Ectodermal cell (in vitro differentiated cells): ENCODE measurements around the gene ATXN3.
"Not testable (repeated sequence)": the region's sequence is repeated elsewhere in the genome, so short reads cannot be mapped to it uniquely, and the experiment has no call there.

Source experiments
- H3K27ac ChIP-seq: 2 replicates; pipeline ENCODE4 v1.7.0; 2013; ENCODE audit warnings: mild to moderate bottlenecking, low read depth, low read length; ENCODE audit not compliant: insufficient read depth, poor library complexity, severe bottlenecking
- H3K27me3 ChIP-seq: 2 replicates; pipeline ENCODE4 v1.7.0; 2013; ENCODE audit warnings: mild to moderate bottlenecking, low read length; ENCODE audit not compliant: insufficient read depth, control insufficient read depth, poor library complexity, severe bottlenecking
- H3K36me3 ChIP-seq: one replicate; pipeline ENCODE4 v1.7.0; 2013; ENCODE audit warnings: low read length; ENCODE audit not compliant: control insufficient read depth, insufficient read depth
- H3K4me1 ChIP-seq: one replicate; pipeline ENCODE4 v1.7.0; 2013; ENCODE audit warnings: low read length; ENCODE audit not compliant: control insufficient read depth, insufficient read depth
- H3K4me3 ChIP-seq: 2 replicates; pipeline ENCODE4 v1.7.0; 2013; ENCODE audit warnings: low read depth, low read length, control low read depth; ENCODE audit not compliant: insufficient read depth
- H3K9me3 ChIP-seq: 2 replicates; pipeline ENCODE4 v1.7.0; 2013; ENCODE audit warnings: mild to moderate bottlenecking, low read length, moderate library complexity; ENCODE audit not compliant: control insufficient read depth
- whole genome bisulfite sequencing, 2 experiments: methylation state at CpG; one replicate each; pipeline ENCODE4 v1.1.7; 2013; ENCODE audit warnings: missing lambda C conversion rate in 2 of 2; 5-methylcytosine and 5-hydroxymethylcytosine counted together

Gene ATXN3

GRCh38 chr14:92088494-92088893 lies 17.9 kb downstream of the ATXN3 start:
- 97 to 98% methylated on average over 5 of the region's 5 CpGs for WGBS, 2 experiments
- Histone ChIP-seq H3K27ac (no peak overlapping the region), H3K27me3 (no peaks in the 10 kb centered on the region), H3K4me1 (no peaks in the 10 kb centered on the region), H3K4me3 (no peak overlapping the region), H3K9me3 (no peaks in the 10 kb centered on the region), H3K36me3 (peaks cover 11% of the 10 kb centered on the region)

DNA sequence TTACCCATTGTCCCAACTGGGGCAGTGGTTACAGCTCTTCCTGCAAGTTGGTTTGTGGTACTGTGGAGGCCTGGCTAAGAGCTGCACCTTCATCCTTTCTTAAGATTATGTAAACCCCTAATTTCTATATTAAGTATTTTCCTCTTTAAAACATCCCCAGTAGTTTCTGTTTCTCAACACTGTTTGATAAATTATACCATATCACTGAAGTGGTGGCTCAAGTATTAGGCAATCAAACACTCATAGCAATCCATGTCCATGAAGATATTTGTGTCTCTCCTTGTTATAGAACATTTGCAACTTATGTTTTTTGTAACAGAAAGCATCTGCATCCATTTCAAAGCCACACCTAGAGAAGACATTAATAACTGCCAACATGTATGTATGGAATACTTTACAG lies 31.8 kb downstream of the ATXN3 start:
- no peak overlapping the region for H3K4me3 ChIP-seq

DNA sequence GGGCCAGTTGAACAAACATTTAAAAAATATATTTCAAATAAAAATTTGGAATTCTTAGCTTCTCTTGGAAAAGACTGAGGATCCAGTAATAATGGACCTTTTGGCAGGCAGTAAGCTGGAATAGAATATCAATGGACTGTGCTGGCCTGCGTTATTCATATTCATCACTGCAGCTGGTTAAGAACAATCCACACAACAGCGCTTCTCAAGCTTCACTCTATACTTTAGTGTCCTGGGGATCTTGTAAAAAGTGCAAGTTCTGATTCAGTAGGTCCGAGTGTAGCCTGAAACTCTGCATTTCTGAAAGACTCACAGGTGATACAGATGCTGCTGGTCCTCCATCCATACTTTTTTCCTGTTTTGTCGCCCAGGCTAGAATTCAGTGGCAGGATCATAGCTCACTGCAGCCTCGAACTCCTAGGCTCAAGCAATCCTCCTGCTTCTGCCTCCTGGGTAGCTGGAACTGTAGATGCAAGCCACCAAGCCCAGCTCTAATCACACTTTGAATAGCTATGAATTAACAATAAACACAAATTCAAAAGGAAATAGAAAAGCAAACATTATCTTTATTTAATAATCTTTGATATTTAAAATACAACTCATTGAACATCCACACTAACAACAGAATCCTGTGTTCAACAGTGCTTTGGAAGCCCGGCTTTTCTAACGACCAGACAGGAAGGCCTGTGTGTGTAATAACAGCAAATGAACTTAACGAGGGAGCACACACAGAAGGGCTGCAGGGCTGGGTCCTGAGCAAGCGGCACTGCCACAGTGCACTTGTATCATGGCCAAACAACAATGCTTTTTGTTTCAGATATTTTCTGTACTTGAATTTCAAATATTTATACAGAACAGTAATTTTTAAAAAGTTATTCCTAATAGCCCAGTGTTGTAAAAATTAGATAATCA lies 48.1 kb downstream of the ATXN3 start:
- no peak overlapping the region for H3K4me3 ChIP-seq
- no peaks in the 10 kb centered on the region for H3K4me1 ChIP-seq
- no peaks in the 10 kb centered on the region for H3K9me3 ChIP-seq
- H3K27me3 ChIP-seq = no peaks in the 10 kb centered on the region
- WGBS, 2 experiments = 83 to 88% methylated on average over 9 of the region's 9 CpGs
- H3K27ac ChIP-seq = no peak overlapping the region
- H3K36me3 ChIP-seq = peaks cover 2% of the 10 kb centered on the region

More for the DNA sequence above, 31.8 kb downstream of the ATXN3 start:
- H3K4me1 ChIP-seq = no peaks in the 10 kb centered on the region
- peaks cover 8% of the 10 kb centered on the region for H3K36me3 ChIP-seq
- no peaks in the 10 kb centered on the region for H3K9me3 ChIP-seq
- H3K27me3 ChIP-seq = no peaks in the 10 kb centered on the region
- no peak overlapping the region for H3K27ac ChIP-seq

DNA sequence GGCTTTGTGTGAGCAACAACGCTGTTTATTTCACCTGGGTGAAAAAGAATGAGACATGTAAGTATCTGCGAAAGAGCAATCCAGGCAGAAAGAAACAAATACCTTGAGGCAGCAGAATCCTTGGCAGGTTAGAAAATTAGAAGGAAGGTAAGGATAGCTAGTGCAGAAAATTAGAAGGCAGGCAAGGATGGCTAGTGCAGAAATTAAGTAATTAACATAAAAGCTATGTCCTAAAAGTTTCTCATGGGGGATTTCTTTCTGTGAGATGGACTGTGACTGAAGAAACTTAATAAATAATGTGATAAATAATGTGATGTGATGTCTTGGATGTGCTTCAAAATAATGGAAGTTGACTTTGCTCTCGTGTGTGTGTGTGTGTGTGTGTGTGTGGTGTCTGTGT lies 56.6 kb downstream of the ATXN3 start:
- WGBS, 2 experiments = 86 to 90% methylated on average over 3 of the region's 3 CpGs
- Histone ChIP-seq H3K9me3 (no peaks in the 10 kb centered on the region), H3K27ac (no peak overlapping the region), H3K4me1 (no peaks in the 10 kb centered on the region), H3K4me3 (no peak overlapping the region), H3K36me3 (no peaks in the 10 kb centered on the region), H3K27me3 (no peaks in the 10 kb centered on the region)

DNA sequence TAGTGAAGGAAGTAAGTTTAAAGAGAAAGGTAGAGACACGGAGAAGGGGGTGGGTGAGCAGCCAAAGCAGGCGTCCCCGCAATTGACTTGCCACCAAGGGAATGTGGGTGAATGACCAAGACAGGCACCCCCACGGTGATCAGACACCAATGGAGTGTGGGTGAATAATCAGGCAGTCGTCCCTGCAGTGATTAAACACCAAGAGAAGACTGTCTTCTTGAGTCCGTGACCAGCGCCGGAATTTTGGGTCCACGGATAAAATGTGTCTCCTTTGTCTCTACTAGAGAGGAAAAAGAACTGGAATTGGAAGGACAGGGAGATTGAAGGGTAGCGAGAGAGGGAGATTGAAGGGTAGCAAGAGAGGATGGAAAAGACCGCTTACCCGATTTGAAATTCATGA lies 57.2 kb downstream of the ATXN3 start:
- not testable (repeated sequence) for H3K27me3 ChIP-seq, H3K36me3 ChIP-seq, H3K4me1 ChIP-seq, H3K4me3 ChIP-seq, H3K9me3 ChIP-seq, H3K27ac ChIP-seq
- 96% methylated on average over 12 of the region's 12 CpGs for WGBS, 2 experiments

DNA sequence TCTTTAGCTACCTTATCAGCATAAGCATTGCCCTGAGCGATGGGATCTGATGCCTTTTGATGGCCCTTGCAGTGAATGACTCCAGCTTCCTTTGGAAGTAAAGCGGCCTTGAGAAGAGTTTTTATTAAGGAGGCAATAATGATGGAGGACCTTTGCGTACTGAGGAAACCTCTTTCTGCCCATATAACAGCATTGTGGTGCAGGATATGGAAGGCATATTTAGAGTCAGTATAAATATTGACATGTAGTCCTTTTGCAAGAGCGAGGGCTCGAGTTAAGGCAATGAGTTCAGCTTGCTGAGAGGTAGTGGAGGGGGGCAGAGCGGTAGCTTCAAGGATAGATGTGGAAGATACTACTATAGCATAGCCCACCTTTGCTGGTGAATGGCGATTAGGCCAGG lies 60.5 kb downstream of the ATXN3 start:
- H3K36me3 ChIP-seq, H3K27me3 ChIP-seq, H3K9me3 ChIP-seq, H3K4me3 ChIP-seq, H3K4me1 ChIP-seq, H3K27ac ChIP-seq: not testable (repeated sequence)
- 95 to 99% methylated on average over 7 of the region's 7 CpGs for WGBS, 2 experiments

DNA sequence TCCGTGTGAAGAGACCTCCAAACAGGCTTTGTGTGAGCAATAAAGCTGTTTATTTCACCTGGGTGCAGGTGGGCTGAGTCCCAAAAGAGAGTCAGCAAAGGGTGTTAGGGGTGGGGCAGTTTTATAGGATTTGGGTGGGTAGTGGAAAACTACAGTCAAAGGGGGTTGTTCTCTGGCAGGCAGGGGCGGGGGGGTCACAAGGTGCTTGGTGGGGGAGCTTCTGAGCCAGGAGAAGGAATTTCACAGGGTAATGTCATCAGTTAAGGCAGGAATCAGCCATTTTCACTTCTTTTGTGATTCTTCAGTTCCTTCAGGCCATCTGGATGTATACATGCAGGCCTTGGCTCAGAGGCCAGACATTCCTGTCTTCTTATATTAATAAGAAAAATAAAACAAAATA lies 64.6 kb downstream of the ATXN3 start:
- WGBS, 2 experiments = 79 to 81% methylated on average over 2 of the region's 2 CpGs
- not testable (repeated sequence) for H3K27ac ChIP-seq, H3K36me3 ChIP-seq

GRCh38 chr14:92041203-92041602 lies 65.2 kb downstream of the ATXN3 start:
- H3K4me3 ChIP-seq = no peak overlapping the region
- H3K4me1 ChIP-seq = peaks cover 8% of the 10 kb centered on the region
- H3K27me3 ChIP-seq = no peaks in the 10 kb centered on the region
- no peaks in the 10 kb centered on the region for H3K36me3 ChIP-seq
- no peaks in the 10 kb centered on the region for H3K9me3 ChIP-seq
- 91 to 93% methylated on average over 9 to 10 of the region's 10 CpGs for WGBS, 2 experiments
- no peak overlapping the region for H3K27ac ChIP-seq

More for the DNA sequence above, 64.6 kb downstream of the ATXN3 start:
- not testable (repeated sequence) for H3K4me3 ChIP-seq, H3K4me1 ChIP-seq, H3K9me3 ChIP-seq, H3K27me3 ChIP-seq

DNA sequence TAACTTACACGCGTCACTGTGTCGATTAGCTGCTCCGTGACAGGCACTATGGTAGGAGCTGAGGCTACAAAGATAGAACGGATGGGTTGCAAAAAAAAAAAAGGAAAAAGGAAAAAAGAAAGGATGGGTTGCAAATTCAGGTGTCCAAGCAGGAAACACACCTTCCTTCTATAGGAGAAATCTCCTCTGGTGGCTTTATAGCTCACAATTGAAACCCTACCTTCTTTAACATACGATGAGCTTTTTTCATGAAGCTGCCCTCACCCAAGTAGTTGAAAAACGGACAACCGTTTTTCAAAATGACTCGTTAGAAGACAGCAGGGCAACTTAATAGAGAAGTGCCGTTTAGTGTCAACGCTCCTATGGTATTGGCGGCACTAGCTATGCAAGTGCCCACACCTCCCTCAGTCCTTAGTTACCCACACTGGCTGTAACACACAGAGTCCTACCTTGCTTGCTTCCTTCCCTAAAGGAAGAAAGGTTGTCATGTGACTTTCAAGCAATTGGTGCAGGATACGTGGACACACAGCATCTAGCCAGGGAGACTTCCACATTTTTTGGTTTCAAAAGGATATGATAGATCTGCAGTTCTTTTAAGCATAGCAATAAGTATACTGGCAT lies 65.8 kb downstream of the ATXN3 start:
- peaks cover 8% of the 10 kb centered on the region for H3K4me1 ChIP-seq
- 8 to 10% methylated on average over 13 of the region's 13 CpGs for WGBS, 2 experiments
- H3K27me3 ChIP-seq = no peaks in the 10 kb centered on the region
- no peaks in the 10 kb centered on the region for H3K36me3 ChIP-seq
- peak overlapping the region; percentile 87 for H3K27ac ChIP-seq
- H3K9me3 ChIP-seq = no peaks in the 10 kb centered on the region
- H3K4me3 ChIP-seq = peak overlapping the region; percentile 90

DNA sequence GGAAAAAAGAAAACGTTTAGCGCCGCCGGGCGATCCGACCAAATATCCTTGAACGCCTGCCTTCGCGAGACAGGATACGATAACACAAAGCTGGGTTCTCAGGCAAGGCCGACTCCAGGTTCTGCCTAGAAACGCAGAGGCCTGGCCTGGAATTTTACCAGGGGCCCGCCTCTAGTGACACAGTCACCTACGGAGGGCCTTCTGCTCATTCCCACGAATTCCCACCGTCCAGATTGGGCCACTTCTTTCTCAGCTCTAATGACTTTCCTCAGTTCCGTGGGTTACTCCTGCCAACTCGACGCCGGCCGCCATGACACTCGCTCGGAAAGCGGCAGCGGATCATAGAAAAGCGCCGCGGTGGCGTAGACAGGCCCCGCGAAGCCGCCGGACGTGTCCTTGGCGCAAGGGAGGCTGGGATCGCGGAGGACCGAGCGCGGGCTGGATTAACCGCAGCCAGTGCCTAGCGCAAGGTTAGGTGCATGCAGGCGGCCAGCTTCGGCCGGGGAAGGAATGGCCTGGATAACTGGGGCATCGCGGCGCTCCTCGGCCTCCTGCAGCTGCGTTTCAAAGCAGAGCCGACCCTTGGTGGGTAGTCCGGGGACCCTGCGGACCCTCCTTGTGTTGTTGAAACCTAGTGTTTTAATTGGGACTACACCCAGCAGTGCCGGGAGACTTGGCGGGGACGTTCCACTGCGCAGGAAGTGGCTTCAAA lies 66.5 kb downstream of the ATXN3 start, which contains the start of gene TRIP11:
TSS of gene TRIP11 (minus strand) at position 341 of the 712 bp plus-strand sequence. CDS start 374 bp downstream, outside the sequence.
- peak within 1 kb of the TSS; percentile 90 for H3K4me3 ChIP-seq
- H3K9me3 ChIP-seq = no peaks in the 10 kb centered on the region
- H3K27ac ChIP-seq = peak within 1 kb of the TSS; percentile 87
- peaks cover 8% of the 10 kb centered on the region for H3K4me1 ChIP-seq
- WGBS, 2 experiments = 0% methylated on average over 57 of the region's 57 CpGs
- H3K27me3 ChIP-seq = no peaks in the 10 kb centered on the region
- H3K36me3 ChIP-seq = no peaks in the 10 kb centered on the region
